GM12891 (cell line): Measurements from ENCODE around the gene QRFPR.

Experiments
- PAX5 ChIP-seq: IDR thresholded peaks from 2 replicates; pipeline ENCODE4 v1.6.1; 2011; ENCODE audit warnings: low read length, moderate library complexity, mild to moderate bottlenecking; ENCODE audit not compliant: insufficient read depth, severe bottlenecking
- POLR2A ChIP-seq: IDR thresholded peaks from 2 replicates; pipeline ENCODE4 v1.6.1; 2011; ENCODE audit warnings: low read depth, low read length, control low read depth
- POLR2AphosphoS5 ChIP-seq: IDR thresholded peaks from 2 replicates; pipeline ENCODE4 v1.6.1; 2011; ENCODE audit warnings: low read depth, low read length, control low read depth
- POU2F2 ChIP-seq: IDR thresholded peaks from 2 replicates; pipeline ENCODE4 v1.6.1; 2011; ENCODE audit warnings: low read depth, mild to moderate bottlenecking, control low read depth, low read length, moderate library complexity
- SPI1 ChIP-seq: IDR thresholded peaks from 2 replicates; pipeline ENCODE4 v1.6.1; 2011; ENCODE audit warnings: low read depth, low read length, control low read depth
- TAF1 ChIP-seq: IDR thresholded peaks from 2 replicates; pipeline ENCODE4 v1.6.1; 2011; ENCODE audit warnings: low read depth, low read length, control low read depth

DNA sequence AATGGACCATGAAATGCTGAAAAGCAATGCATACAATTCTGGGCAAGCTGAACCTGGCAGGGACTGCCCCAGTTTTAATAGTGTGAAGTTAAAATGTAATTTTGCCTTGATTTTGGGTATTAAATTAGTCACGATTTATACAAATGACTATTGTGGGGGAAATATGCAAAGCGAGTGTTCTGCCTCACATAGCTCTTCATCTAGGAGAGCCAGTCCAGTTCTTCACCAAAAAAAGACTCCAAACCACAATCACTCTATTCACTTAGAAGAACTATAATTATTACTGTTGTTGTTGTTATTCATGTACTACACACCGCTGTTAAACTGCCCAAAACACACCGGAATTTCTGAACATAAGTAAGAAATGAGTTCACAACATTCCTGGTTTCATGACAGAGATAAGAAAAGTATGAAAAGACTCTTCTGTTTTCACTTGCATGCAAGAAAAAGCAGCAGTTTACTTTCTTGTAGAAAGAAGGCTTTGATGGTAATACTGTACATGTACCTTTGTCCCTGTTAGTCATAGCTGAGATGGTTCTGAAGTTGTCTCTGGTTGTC, 101.9 kb downstream of the QRFPR start:
- TF ChIP-seq POLR2AphosphoS5 (no peak), POLR2A (no peak), TAF1 (no peak), SPI1 (no peak), POU2F2 (peak; percentile 93), PAX5 (peak; percentile 4)
